ENCODE data around the gene CALHM5. TPM values are rescaled to one million over a fixed set of nuclear protein-coding genes. Genes with fewer than 3 reads are reported as not detected.
"Not testable (repeated sequence)": the region's sequence is repeated elsewhere in the genome, so short reads cannot be mapped to it uniquely, and the experiment has no call there.

CALHM5 gene
- total and polyA plus RNA-seq, 8 donors = 2.3 to 6.7 (median 5.3) TPM

- DNase-seq (no peak), ATAC-seq (no peak)
- no peaks in the 10 kb centered on the region for H3K36me3 ChIP-seq
- no peaks in the 10 kb centered on the region for H3K9me3 ChIP-seq
- intact Hi-C loops (cut with DNase I) = no loop called here
- H3K27ac ChIP-seq = no peak overlapping the region
- TF ChIP-seq, protein P1, sequence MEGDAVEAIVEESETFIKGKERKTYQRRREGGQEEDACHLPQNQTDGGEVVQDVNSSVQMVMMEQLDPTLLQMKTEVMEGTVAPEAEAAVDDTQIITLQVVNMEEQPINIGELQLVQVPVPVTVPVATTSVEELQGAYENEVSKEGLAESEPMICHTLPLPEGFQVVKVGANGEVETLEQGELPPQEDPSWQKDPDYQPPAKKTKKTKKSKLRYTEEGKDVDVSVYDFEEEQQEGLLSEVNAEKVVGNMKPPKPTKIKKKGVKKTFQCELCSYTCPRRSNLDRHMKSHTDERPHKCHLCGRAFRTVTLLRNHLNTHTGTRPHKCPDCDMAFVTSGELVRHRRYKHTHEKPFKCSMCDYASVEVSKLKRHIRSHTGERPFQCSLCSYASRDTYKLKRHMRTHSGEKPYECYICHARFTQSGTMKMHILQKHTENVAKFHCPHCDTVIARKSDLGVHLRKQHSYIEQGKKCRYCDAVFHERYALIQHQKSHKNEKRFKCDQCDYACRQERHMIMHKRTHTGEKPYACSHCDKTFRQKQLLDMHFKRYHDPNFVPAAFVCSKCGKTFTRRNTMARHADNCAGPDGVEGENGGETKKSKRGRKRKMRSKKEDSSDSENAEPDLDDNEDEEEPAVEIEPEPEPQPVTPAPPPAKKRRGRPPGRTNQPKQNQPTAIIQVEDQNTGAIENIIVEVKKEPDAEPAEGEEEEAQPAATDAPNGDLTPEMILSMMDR (IDR thresholded peaks at IDR 0.05) = no peak
- no peak overlapping the region for H3K4me3 ChIP-seq
- H3K27me3 ChIP-seq = no peaks in the 10 kb centered on the region
- no peaks in the 10 kb centered on the region for H3K4me1 ChIP-seq
Observed at GRCh38 chr6:116485559-116486184, 25.8 kb upstream of the CALHM5 start.

DNA sequence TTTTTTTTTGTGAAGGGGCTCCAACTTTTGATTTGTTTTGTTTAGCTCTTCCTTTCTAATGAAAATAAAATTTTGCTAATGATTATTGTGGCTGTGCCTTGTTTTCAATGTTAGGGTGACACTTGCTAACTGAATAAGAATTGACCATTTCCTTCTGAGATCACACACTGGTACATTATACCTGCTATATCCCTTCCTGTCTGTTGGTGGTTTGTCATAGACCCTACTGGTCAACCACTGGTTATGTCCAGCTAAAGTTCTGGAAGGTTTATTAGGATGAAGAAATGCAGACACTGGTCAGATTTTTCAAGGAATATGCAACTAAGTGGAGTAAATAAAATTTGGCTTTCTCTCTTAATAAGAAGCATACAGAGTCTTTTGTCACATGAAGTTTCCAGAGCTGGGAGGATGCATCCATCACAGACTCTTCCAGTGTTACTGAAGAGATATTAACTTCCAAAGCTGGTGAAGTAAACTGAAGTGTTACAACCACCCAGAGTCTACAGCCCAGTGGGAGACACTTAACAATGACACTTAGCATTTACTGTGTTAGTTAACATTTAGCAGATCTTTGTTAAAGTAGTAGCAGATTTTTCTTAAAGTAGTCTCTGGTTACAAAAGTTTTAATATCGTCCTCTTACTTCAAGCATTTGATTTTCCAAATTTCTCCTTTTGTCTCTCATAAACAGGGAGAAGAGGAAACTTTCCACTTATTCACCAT, 19.7 kb upstream of the CALHM5 start:
- Histone ChIP-seq H3K4me3 (no peak overlapping the region), H3K27ac (peak overlapping the region in 1 of 2 donors; percentile 53), H3K27me3 (no peaks in the 10 kb centered on the region), H3K4me1 (no peaks in the 10 kb centered on the region), H3K9me3 (no peaks in the 10 kb centered on the region), H3K36me3 (no peaks in the 10 kb centered on the region)
- DNase-seq (no peak), ATAC-seq (no peak)
- TF ChIP-seq, protein P1 (IDR thresholded peaks at IDR 0.05) = no peak
- intact Hi-C loops (cut with DNase I) = no loop called here

DNA sequence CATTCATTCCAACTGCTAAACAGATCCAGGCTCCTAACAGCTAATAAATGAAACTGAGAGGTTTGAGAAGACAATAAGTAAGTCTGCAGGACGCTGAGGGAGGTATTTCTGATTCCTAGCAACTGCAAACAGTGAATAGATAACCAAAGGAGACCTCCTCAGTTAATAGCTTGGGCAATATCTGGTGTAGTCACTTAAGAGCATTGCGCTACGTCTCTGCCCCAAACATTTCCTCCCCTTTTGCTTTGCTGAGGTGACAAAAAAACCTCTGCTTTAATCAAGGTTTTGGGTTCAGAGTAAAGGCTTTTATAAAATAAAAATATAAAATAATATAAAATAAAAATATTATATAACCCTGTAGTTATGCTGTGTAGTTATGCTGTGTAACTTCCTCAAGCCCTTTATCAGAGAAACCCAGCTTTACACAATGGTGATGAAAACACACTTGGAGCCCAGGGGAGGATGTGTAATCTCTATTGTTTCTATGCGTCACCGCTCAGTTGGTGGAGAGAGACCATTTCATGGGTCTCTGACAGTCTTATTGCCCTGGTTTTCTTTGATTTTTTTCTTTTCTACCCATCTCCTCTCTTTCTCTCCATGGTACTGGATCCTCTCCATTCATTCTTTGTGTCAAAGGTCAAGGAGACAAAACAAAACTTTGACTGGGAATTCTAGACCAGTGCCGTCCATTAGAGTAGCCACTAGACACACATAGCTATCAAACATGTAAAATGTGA, 18.9 kb upstream of the CALHM5 start:
- no peak overlapping the region for H3K4me3 ChIP-seq
- H3K27me3 ChIP-seq = no peaks in the 10 kb centered on the region
- H3K27ac ChIP-seq = peak overlapping the region in 1 of 2 donors; percentile 53
- H3K36me3 ChIP-seq = no peaks in the 10 kb centered on the region
- intact Hi-C loops (cut with DNase I) = no loop called here
- H3K9me3 ChIP-seq = no peaks in the 10 kb centered on the region
- ATAC-seq (no peak), DNase-seq (no peak)
- TF ChIP-seq, protein P1 (IDR thresholded peaks at IDR 0.05) = no peak
- no peaks in the 10 kb centered on the region for H3K4me1 ChIP-seq

DNA sequence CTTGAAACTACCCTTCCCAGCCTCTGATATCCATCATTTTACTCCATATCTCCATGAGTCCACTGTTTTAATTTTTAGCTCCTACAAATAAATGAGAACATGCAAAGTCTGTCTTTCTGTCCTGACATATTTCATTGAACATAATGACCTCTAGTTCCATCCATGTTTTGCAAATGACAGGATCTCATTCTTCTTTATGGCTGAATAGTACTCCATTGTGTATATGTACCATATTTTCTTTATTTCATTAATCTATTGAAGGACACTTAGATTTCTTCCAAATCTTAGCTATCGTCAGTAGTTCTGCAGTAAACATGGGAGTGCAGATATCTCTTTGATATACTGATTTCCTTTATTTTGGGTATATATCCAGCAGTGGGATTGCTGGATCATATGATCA, 16.3 kb upstream of the CALHM5 start:
- H3K27ac ChIP-seq; ATAC-seq; H3K4me3 ChIP-seq; H3K9me3 ChIP-seq; H3K4me1 ChIP-seq; H3K36me3 ChIP-seq; intact Hi-C loops (cut with DNase I); H3K27me3 ChIP-seq; DNase-seq: not testable (repeated sequence)

DNA sequence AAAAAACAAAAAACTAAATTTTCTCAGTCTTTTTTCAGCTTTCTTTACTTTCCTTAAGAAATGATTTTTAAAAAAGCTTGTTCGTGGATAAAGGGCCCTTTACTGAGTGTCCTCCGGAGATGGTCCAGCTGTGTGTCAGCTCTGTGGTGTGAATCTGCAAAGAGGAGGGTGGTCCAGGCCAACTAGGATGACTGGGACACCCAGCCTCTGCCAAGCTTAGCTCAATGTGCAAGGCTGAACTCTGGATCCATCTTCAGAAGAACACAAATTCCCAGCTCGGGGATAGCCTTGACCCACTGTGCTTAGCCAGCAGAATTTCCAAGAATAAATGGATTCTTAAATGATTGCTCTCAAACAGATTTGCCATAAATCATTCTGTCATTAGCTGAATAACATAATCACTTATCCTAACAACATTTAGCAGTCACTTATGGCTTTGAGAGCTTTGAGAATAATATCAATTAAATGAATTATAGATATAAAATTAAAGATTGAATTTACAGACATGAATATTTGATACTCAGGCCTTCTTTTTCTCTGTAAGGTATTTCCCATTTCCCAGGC, 14.2 kb upstream of the CALHM5 start:
- Histone ChIP-seq H3K27ac (no peak overlapping the region), H3K27me3 (no peaks in the 10 kb centered on the region), H3K4me3 (no peak overlapping the region), H3K4me1 (no peaks in the 10 kb centered on the region), H3K9me3 (no peaks in the 10 kb centered on the region), H3K36me3 (no peaks in the 10 kb centered on the region)
- DNase-seq (peak in 2 of 4 donors; percentile 91 to 95), ATAC-seq (peak; percentile 63)
- TF ChIP-seq, protein P1 (IDR thresholded peaks at IDR 0.05) = no peak
- intact Hi-C loops (cut with DNase I) = no loop called here

All from left lung (tissue), 10 donors.